D721Med (cell line): ENCODE measurements around the gene CHIC2.
A peak's percentile ranks its signal among the peaks of the same experiment; 100 is the strongest.
"Not testable (repeated sequence)": the region's sequence is repeated elsewhere in the genome, so short reads cannot be mapped to it uniquely, and the experiment has no call there.

Experiments
- DNase-seq: peaks from one replicate; pipeline ENCODE4 v3.0.0; 2011; ENCODE audit warnings: low spot score; ENCODE audit not compliant: insufficient read length
- FAIRE-seq: peaks from 2 replicates; lab custom pipeline; 2011; peaks lifted over from hg19 to GRCh38; lab: Jason Lieb, UNC
- CTCF ChIP-seq: IDR thresholded peaks from 2 replicates; pipeline ENCODE4 v1.5.1; 2012; ENCODE audit warnings: mild to moderate bottlenecking, control low read depth; ENCODE audit not compliant: insufficient read depth; ENCODE audit errors: missing control alignments

CHIC2 gene

GRCh38 chr4:54064317-54065111, at the start of gene CHIC2:
Gene CHIC2, minus strand, starts transcription at chr4:54064605. Its CDS starts 305 bp downstream, at chr4:54064300.
- TF ChIP-seq CTCF = no peak
- FAIRE-seq = no peak

GRCh38 chr4:54113206-54113605, 48.8 kb upstream of the CHIC2 start:
- DNase-seq, FAIRE-seq: not testable (repeated sequence)

More at GRCh38 chr4:54064317-54065111, at the start of gene CHIC2:
- DNase-seq = peak; percentile 63

- DNase-seq = no peak
- TF ChIP-seq CTCF = no peak
- no peak for FAIRE-seq
Measured at GRCh38 chr4:54110019-54110416, 45.6 kb upstream of the CHIC2 start.

- no peak for FAIRE-seq
- TF ChIP-seq CTCF = no peak
- no peak for DNase-seq
Measured at GRCh38 chr4:54109241-54110018, 45.0 kb upstream of the CHIC2 start.

GRCh38 chr4:54107951-54108748, 43.7 kb upstream of the CHIC2 start:
- no peak for TF ChIP-seq CTCF
- DNase-seq (no peak), FAIRE-seq (no peak)

GRCh38 chr4:54104907-54105306, 40.5 kb upstream of the CHIC2 start:
- DNase-seq (no peak), FAIRE-seq (no peak)
- no peak for TF ChIP-seq CTCF

GRCh38 chr4:54103190-54103574, 38.8 kb upstream of the CHIC2 start:
- FAIRE-seq (no peak), DNase-seq (no peak)
- no peak for TF ChIP-seq CTCF
